Measurements from ENCODE around the gene AFM. TPM values are rescaled to one million over a fixed set of nuclear protein-coding genes. Genes with fewer than 3 reads are reported as not detected.

The AFM gene
- total and polyA plus RNA-seq, 2 of the 8 experiments (the other 6 are each of a cell fraction or from before 2014, with no cell fraction given) = not detected

DNA sequence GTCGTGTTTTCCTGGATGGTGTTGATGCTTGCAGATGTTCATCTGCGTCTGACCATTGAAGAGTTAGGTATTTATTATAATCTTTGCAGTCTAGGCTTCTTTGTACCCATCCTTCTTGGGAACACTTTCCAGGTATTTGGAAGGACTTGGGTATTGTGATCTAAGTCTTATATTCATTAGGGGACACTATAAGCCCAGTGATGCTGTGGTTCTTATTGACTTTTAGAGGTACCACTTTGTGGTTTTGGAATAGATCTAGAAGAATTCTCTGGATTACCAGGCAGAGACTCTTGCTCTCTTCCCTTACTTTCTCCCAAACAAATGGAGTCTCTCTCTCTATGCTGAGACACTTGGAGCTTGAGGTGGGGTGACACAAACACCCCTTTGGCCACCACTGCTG lies 41.6 kb downstream of the AFM start:
- Histone ChIP-seq H3K79me1 (ENCODE audit: low read depth, low read length) (no peaks in the 10 kb centered on the region), H2AK5ac (ENCODE audit: low read depth, low read length) (no peak overlapping the region), H3K56ac (replicated peaks; ENCODE audit: insufficient read length, low read depth, low read length) (no peak overlapping the region), H3K27me3 (replicated peaks in 1 of 4; ENCODE audit: control insufficient read depth in 3 of 4, extremely low read depth in 1 of 4, insufficient read depth in 3 of 4, low read length in 3 of 4) (no peaks in the 10 kb centered on the region), H4K8ac (ENCODE audit: extremely low read depth, insufficient read depth, low read length) (no peak overlapping the region), H3K27ac (ENCODE audit: low read depth, low read length) (no peak overlapping the region), H2BK120ac (replicated peaks; ENCODE audit: low read depth, low read length) (no peak overlapping the region), H2BK20ac (ENCODE audit: low read length) (no peak overlapping the region), H3K4me3 (ENCODE audit: extremely low read depth in 1 of 4, insufficient read depth in 2 of 4, low read depth in 3 of 4, low read length in 4 of 4) (no peak overlapping the region), H2BK5ac (ENCODE audit: low read depth, low read length) (no peak overlapping the region), H3K79me2 (ENCODE audit: control insufficient read depth in 1 of 2, insufficient read depth in 2 of 2, low read length in 2 of 2) (no peaks in the 10 kb centered on the region), H3K4me2 (ENCODE audit: insufficient read depth in 1 of 2, low read depth in 2 of 2, low read length in 2 of 2) (no peak overlapping the region), H3K14ac (ENCODE audit: insufficient read length) (no peak overlapping the region), H3K23me2 (ENCODE audit: low read depth, low read length) (no peaks in the 10 kb centered on the region), H2BK15ac (ENCODE audit: low read length) (no peak overlapping the region), H3K4ac (replicated peaks; ENCODE audit: insufficient read length, low read depth, low read length) (no peak overlapping the region), H2AFZ (ENCODE audit: low read length) (no peak overlapping the region), H3K4me1 (replicated peaks in 1 of 4; ENCODE audit: control insufficient read depth in 3 of 4, insufficient read depth in 4 of 4, low read length in 3 of 4) (peaks cover 0 to 4% (median 3%) of the 10 kb centered on the region in 4 experiments; a peak in 2 of 7 replicates), H3K9me3 (ENCODE audit: insufficient read depth in 2 of 2, low read depth in 1 of 2, low read length in 1 of 2) (peaks cover 0 to 3% of the 10 kb centered on the region in 2 experiments; a peak in 1 of 4 replicates), H3K9ac (replicated peaks in 1 of 4; ENCODE audit: extremely low read depth in 1 of 4, low read depth in 3 of 4, low read length in 3 of 4) (no peak overlapping the region), H3K23ac (ENCODE audit: insufficient read length) (no peak overlapping the region), H3K36me3 (ENCODE audit: control insufficient read depth in 2 of 4, insufficient read depth in 4 of 4, low read length in 3 of 4) (no peaks in the 10 kb centered on the region), H4K91ac (replicated peaks; ENCODE audit: insufficient read length, low read length) (no peak overlapping the region), H4K5ac (ENCODE audit: insufficient read length, low read depth, low read length) (no peak overlapping the region), H2BK12ac (ENCODE audit: low read depth, low read length) (no peak overlapping the region), H4K20me1 (replicated peaks in 1 of 2; ENCODE audit: control insufficient read depth in 1 of 2, insufficient read depth in 2 of 2, low read length in 2 of 2) (no peaks in the 10 kb centered on the region), H3K18ac (ENCODE audit: extremely low read depth, low read length) (no peak overlapping the region)
- TF ChIP-seq KDM5A (IDR thresholded peaks at IDR 0.05; ENCODE audit: low read length) (no peak), RAD21 (IDR thresholded peaks at IDR 0.05 in 1 of 2, conservative IDR thresholded peaks at IDR 0.05 in 1 of 2; ENCODE audit: low read depth in 2 of 2, low read length in 2 of 2) (peak; percentile 17 to 37; a peak in 3 of 4 replicates), SIRT6 (IDR thresholded peaks at IDR 0.05; ENCODE audit: low read length) (no peak), JUN (IDR thresholded peaks at IDR 0.05; ENCODE audit: low read depth, low read length) (no peak), ZNF274 (IDR thresholded peaks at IDR 0.05; ENCODE audit: borderline replicate concordance, extremely low read depth, low read length) (no peak), TEAD4 (IDR thresholded peaks at IDR 0.05; ENCODE audit: low read depth, low read length) (no peak), SRF (IDR thresholded peaks at IDR 0.05; ENCODE audit: low read depth, low read length) (no peak)
- no peak for FAIRE-seq
- POLR2A ChIA-PET (ENCODE audit: partially characterized antibody) = no interaction called here
- CTCF ChIA-PET (ENCODE audit: partially characterized antibody) = interaction anchor here (0.7 to 1.9 kb wide), 4 partner anchors 51 to 317 kb away, joined by 3 to 5 read pairs (median 3); partner anchors contain the start of gene AFP
- WGBS, 2 experiments (ENCODE audit: extremely low coverage in 1 of 2, insufficient coverage in 1 of 2, insufficient read length in 1 of 2, insufficient replicate concordance in 2 of 2, low coverage in 1 of 2, low lambda C conversion rate in 2 of 2, missing lambda C conversion rate in 1 of 2) = 91% methylated on average over 2 of the region's 2 CpGs; no CpG with 5 or more reads in 1 of the 2 experiments
- DNase-seq (ENCODE audit: low read depth in 1 of 2, low spot score in 2 of 2) = no peak
